Suppressor macrophage (primary cell): Measurements from ENCODE around the gene ASIC2.
A peak's percentile ranks its signal among the peaks of the same experiment; 100 is the strongest.
"Not testable (repeated sequence)": the region's sequence is repeated elsewhere in the genome, so short reads cannot be mapped to it uniquely, and the experiment has no call there.

Experiments
- DNase-seq, 4 experiments: peaks; one replicate each; pipeline ENCODE4 v3.0.0-alpha.2; 2020 to 2022

The ASIC2 gene

DNA sequence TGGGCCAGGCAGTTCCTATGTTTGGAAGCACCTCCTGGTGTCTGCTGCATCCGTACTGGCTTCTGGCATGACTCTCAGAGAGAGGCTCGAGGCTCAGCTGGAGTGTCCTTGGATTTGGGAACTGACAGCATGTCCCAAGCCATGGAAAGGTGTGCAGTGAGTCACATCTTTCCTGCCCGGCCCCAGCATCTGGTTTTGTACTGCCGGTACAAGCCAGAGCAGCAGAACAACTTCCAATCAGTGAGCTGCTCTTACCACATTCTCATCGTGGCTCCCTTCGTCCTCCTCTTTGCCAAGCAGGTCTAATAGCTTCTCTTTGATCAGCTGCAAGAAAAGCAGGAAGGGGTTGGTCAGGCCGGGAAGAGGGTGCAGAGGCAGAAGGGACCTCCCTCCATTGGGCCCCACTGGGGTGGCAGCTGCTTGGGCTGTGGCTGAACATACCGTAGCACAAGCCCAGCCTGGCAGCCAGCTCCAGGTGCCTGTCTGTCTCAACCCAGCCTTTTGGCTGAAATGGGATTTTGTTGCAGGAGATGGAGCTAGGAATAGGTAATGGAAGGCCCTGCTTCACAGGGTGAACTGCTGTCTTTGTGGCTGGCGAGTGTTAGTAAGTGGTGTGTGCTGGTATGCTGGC is 277.3 kb downstream of the ASIC2 start:
- no peak for DNase-seq

GRCh38 chr17:33014751-33015150 is 278.3 kb downstream of the ASIC2 start:
- no peak for DNase-seq

GRCh38 chr17:33013596-33014375 is 279.3 kb downstream of the ASIC2 start:
- no peak for DNase-seq

DNA sequence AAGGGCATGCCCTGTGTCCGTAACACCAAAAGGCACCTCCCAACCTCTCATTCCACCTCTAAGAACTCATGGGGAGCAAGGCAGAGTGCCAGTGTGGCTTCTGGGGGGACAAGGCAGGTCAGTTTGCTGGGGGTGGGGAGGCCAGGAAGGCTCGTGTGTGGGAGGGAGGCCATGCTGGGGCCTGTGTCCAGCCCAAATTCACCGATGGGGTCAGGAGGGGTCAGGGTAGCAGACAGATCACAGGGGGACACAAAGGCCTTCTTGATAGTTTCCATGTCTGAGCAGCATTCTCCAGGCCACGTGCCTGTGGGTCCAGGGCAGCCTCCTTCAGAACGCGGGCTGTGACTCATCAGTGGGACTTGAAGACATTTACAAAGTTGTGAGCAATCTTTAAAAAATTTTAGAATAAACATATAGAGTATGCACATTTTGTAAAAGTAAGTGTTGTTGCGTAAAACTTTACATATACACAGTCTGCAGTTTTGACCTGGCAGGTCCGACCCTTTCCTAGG is 280.5 kb downstream of the ASIC2 start:
- DNase-seq, result no peak

DNA sequence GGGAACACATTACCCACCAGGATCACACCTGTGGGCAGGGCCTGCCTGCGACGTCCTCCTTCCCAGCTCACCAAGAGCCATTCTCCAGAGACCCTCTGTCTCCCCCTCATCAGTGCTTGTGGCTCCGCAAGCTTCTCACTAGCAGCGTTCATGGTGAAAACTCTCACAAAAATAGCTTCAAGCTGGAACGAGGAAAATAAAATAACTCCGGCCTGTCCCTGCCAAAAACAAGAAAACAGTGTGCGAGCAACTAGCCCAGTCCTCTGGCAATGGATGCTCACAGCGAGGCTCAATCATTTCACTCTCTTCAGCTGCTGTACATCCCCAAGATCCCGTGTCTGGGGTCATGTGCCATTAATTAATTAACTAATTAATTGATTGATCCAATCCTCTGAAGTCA is 283.5 kb downstream of the ASIC2 start:
- DNase-seq, result no peak

DNA sequence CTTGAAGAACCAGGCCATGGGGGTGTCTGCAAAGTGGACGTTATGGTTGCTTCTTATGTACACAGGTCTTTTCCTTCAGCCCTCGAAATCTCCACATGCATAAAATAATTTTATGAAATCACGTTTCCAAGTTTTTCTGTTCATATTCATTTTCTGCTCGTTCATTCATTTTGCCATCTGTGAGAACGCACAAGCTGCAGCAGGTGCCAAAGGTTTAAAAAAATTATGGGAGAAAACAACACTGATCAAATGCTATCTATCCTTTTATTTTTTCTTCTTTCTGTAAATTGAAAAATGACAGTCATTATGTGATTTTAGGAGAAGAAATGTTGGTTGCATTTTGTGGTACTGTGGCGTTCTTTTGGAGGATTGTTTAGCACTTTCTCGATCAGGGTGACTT is 285.9 kb downstream of the ASIC2 start:
- DNase-seq, result no peak

- no peak for DNase-seq
Observed at GRCh38 chr17:33002246-33002645, 290.8 kb downstream of the ASIC2 start.

GRCh38 chr17:32998887-32999228 is 294.2 kb downstream of the ASIC2 start:
- peak; percentile 17 to 50 (median 28) for DNase-seq

DNA sequence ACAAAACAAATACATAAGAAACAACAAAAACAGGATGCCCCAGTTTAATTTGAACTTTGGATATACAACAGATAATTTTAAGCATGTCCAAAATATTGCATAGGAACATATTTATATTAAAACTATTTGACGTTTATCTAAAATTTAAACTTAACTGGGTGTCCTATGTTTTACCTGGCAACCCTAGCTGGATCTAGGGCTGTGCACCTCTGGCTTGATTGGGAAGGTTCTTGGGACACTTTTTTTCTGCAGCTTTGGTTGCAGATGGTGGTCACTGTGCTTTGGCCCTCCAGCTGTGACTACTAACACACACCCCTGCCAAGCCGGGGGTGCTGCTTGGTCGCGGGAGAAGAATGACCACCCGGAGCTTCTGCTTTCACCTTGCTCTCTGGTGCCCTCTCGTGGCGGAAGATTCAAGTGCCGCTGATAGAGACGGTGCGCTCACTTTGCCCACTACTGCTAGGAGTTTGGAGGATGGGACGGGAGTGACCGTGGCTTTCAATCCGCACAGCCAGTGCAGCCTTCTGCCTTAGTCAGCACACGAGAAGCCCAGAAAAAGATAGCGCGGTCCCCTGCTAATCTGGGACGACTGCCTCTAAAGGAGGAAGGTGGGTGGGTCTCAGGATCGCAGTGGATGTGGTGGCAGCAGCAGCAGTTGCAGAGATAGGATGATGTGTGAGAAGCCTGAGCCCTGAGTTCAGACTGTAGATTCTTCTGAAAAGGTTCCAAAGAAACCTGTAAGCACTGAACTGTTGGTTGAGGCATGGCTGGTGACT is 294.8 kb downstream of the ASIC2 start:
- DNase-seq, result peak; percentile 72 to 86 (median 82)

- DNase-seq, result no peak
Observed at GRCh38 chr17:32995416-32996045, 297.6 kb downstream of the ASIC2 start.

GRCh38 chr17:32993977-32994376 is 299.1 kb downstream of the ASIC2 start:
- no peak for DNase-seq

GRCh38 chr17:32992321-32993033 is 300.6 kb downstream of the ASIC2 start:
- no peak for DNase-seq

GRCh38 chr17:32988481-32989101 is 304.5 kb downstream of the ASIC2 start:
- no peak for DNase-seq

DNA sequence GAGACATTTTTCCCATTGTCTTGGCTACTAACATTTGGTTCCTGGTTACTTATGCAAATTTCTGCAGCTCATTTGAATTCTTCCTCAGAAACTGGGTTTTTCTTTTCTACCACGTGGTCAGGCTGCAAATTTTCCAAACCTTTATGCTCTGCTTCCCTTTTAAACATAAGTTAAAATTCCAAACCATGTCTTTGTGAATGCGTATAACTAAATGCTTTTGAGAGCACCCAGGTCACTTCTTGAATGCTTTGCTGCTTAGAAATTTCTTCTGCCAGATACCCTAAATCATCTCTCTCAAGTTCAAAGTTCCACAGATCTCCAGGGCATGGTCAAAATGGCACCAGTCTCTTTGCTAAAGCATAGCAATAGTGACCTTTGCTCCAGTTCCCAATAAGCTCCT is 305.2 kb downstream of the ASIC2 start:
- not testable (repeated sequence) for DNase-seq

- DNase-seq, result not testable (repeated sequence)
Observed at GRCh38 chr17:32987453-32987805, 305.7 kb downstream of the ASIC2 start.

DNA sequence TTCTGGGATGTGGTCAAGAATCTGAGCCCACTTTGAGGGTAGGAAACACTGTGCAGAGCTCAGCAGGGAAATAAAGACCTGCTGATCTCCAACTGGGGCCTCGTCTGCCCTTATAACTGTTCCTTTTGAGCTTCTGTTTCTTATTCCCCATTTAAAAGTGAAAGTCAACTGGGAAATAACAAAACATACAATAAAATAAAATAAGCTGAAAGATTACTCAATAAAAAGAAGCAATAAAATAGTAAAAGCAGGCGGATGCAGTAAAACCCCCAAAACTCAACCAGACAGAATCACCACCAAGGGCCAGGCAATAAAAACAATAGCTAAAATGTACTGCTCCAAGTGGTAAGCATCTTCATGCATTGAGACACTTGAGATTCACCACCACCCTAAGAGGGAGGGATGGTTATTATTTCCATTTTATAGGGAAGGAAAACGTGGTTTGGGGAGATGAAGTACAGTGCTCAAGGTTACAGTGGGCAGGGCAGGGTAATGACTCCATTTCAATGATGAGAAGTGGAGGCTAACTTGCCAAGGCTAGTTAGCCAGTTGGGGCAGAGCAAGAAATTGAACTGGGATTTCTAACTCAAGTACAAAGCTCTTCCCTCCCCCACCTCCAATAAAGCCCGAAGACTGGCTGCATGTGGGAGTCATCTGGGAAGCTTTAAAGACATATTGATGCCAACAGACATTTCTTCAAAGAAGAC is 307.9 kb downstream of the ASIC2 start:
- no peak for DNase-seq

DNA sequence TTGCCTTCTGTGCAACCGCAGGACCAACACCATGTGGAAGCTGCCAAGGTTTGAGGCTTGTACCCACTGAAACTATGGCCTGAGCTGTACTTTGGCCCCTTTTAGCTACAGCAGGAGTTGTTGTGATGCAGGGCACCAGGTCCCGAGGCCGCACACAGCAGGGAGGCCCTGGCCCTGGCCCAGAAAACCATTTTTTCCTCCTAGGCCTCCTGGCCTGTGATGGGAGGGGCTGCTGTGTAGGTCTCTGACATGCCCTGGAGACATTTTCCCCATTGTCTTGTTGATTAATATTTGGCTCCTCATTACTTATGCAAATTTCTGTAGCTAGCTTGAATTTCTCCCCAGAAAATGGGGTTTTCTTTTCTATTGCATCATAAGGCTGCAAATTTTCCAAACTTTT is 311.5 kb downstream of the ASIC2 start:
- DNase-seq, result not testable (repeated sequence)

- DNase-seq, result no peak
Observed at GRCh38 chr17:32980230-32980629, 312.9 kb downstream of the ASIC2 start.

- no peak for DNase-seq
Observed at GRCh38 chr17:32976605-32977004, 316.5 kb downstream of the ASIC2 start.

DNA sequence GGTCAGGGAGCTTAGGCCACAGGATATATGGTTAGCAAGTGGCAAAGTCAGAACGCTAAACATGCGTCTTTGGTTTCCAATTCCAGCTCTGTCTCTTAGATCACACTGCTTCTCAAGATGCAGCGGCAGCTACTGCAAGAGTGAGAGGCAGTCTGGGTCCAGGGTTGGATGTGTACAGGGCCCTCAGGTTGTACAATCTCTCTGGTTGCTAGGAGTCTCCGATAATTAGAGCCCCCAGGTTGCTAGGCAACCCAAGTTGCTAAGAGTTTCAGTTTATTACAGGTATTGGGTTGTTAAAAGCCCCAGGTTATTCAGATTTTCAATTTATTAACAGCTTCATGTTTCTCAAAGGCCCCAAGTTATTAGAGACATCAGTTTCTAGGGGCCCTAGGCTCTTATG is 317.0 kb downstream of the ASIC2 start:
- no peak for DNase-seq

- no peak for DNase-seq
Observed at GRCh38 chr17:32971171-32971570, 321.9 kb downstream of the ASIC2 start.
